GM19193 (cell line): ENCODE data around the gene PRPF19.

Experiments used
- POLR2A ChIP-seq: IDR thresholded peaks from 4 replicates; pipeline ENCODE4 v1.6.1; 2011; ENCODE audit not compliant: insufficient read depth, insufficient read length; ENCODE audit errors: extremely low read depth

PRPF19 gene

DNA sequence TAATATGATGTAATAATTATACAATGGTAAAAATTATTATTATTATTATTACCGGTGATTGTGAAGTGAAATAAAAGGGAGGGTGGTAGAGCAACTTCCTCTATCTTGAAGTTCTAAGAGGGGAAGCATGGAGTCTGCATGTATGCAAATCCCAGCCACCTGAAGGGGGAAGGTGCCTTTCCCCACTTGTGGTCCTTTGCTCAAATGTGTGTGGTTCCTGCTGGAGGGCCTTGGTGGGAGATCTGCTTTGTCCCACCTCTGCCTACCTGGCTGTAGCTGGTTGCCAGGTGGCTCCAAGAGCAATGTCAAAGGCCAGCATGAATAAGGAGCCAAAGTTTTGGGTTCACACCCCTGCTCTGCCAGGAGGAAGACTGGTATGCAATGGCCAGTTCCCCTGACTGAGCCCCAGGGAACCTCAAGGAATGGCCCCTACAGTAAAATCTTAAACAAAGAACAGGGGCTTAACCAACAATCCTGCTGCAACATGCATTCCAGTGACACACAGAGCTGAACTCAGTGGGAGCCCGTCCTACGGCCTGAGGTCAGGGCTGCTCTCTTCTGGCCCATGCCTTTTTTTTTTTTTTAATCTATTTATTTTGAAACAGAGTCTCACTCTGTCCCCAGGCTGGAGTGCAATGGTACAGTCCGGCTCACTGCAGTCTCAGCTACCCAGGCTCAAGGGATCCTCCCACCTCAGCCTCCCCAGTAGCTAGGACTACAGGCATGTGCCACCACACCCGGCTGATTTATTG lies 26.4 kb upstream of the PRPF19 start:
- TF ChIP-seq POLR2A: no peak

DNA sequence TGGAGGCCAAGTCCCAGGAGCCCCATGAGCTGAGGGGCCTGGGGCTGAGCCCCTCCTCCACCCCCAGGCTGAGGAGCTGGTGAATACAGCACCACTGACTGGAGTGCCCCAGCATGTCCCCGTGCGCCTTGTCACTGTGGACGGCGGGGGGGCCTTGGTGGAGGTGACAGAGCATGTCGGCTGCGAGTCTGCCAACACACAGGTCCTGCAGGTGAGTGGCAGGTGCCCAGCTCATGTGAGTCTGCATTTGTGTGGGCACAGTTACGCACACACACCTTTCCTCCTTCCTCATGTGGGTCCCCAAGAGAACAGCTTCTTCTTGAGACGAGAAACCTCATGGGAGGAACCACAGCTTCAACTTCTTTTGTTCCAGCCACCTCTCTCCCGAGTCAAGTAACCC lies 25.5 kb upstream of the PRPF19 start:
- TF ChIP-seq POLR2A: no peak

DNA sequence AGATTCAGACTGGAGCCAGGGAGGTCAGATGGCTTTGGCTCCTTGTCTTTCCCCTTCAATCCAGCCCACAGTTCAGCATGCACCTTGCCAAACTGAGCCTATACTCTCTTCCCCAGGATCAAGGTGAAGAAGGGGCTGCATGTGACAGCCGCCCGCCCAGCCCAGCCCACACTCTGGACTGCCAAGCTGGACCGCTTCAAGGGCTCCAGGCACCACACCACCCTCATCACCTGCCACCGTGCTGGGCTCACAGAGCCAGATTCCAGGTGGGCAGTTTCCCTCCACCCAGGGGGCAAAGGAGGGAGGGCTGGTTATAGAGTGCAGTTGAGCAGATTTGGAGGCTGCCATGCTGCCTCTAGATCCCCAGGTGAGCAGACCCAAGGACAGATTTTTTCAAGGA lies 24.0 kb upstream of the PRPF19 start:
- no peak for TF ChIP-seq POLR2A

DNA sequence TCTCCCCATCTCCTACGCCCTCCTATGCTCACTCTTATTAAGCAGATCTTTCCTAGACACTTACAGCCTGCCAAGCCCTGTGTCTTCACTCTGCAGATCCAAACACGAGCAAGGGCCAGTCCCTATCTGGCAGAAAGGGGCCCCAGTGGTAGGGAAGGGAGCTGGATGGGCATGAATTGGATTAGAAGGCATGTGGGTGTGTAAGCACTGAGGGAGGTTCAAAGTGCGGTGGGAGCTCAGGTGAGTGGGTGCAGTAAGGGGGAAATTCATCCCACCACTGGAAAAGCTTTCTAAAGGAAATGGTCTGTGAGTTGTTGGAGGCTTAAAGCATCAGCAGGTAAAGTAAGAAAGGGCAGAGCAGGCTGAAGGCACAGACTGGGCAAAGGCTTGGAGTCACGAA lies 23.4 kb upstream of the PRPF19 start:
- no peak for TF ChIP-seq POLR2A

DNA sequence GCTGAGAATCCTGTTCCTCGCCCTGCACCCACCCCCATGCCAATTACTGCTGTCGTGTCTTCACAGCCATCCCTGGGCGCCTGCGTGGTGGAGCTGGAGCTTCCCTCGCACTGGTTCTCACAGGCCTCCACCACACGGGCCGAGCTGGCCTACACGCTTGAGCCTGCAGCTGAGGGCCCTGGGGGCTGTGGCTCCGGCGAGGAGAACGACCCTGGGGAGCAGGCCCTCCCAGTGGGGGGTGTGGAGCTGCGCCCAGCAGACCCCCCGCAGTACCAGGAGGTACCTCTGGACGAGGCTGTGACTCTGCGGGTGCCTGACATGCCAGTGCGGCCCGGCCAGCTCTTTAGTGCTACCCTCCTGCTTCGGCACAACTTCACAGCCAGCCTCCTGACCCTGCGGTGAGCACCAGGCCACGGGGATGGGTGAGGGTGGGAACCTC lies 22.2 kb upstream of the PRPF19 start:
- no peak for TF ChIP-seq POLR2A

DNA sequence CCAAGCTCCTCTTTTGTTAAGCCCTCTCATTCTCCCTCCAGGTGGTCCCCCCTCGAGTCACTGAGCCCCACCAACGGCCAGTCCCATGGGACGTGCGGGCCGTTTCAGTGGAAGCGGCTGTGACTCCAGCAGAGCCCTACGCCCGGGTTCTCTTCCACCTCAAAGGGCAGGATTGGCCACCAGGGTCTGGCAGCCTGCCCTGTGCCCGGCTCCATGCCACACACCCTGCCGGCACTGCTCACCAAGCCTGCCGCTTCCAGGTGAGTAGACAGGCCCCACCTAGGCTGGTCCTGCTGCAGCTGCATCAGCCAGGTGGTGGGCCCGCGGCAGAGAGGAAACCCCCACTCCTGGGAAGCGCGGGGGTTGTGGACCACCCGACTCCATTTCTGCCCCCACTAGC lies 21.2 kb upstream of the PRPF19 start:
- TF ChIP-seq POLR2A: no peak

DNA sequence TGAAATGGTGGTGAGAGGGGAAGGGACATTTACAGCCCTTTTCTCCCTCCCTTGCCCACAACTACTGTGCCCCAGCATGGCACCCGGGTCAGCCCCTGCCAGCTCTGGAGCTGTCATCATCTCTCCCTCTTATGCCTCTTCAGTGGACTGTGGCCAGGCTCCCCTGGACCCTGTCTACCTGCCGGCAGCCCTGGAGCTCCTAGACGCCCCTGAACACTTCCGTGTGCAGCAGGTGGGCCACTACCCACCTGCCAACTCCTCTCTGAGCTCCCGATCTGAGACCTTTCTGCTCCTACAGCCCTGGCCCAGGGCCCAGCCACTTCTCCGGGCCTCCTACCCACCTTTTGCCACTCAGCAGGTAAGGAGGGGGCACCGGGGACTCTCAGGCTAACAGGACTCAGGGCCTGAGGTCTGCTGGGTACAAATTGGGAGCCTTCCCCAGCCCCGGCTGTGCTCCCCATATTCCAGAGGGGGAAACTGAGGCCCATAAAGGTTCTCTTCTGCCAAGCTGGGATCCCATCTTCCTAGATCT lies 20.7 kb upstream of the PRPF19 start:
- TF ChIP-seq POLR2A: no peak

DNA sequence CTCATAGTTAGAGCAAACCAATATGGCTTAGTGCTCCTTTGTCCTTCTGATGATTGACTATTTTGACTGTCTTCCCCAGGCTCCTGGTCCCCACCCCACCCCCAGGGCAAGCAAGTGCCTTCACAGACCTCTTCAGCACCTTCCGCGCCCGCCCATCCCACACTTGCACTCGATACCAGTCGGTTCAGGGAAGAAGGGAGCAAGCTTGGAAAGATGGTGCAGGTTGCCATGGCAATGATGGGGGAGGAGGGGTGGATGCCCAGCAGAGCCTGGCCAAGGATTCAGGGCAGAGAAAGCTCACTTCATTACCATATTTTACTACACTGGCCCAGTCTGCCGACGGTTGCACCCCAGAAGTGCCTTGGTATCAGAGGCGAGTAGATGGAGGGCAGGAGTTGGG lies 20.1 kb upstream of the PRPF19 start:
- TF ChIP-seq POLR2A: no peak

DNA sequence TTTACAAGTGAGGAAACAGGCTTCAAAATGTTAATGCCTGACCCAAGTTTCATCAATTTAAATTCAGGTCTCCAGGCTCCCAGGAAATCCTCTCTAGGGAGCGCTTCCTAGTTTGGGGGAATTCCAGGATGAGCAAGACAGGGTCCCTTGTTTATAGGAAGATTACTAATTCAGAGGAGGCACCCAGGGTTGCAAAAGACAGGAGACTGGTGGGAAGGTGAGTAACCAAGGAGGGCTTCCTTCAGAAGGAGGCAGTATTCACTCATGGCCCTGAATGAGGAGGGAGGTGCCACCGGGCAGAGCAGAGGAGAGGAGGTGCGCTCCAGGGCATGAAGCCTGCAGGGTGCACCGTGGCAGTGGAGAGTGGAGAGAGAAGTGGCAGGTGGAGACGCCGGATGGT lies 19.5 kb upstream of the PRPF19 start:
- no peak for TF ChIP-seq POLR2A

DNA sequence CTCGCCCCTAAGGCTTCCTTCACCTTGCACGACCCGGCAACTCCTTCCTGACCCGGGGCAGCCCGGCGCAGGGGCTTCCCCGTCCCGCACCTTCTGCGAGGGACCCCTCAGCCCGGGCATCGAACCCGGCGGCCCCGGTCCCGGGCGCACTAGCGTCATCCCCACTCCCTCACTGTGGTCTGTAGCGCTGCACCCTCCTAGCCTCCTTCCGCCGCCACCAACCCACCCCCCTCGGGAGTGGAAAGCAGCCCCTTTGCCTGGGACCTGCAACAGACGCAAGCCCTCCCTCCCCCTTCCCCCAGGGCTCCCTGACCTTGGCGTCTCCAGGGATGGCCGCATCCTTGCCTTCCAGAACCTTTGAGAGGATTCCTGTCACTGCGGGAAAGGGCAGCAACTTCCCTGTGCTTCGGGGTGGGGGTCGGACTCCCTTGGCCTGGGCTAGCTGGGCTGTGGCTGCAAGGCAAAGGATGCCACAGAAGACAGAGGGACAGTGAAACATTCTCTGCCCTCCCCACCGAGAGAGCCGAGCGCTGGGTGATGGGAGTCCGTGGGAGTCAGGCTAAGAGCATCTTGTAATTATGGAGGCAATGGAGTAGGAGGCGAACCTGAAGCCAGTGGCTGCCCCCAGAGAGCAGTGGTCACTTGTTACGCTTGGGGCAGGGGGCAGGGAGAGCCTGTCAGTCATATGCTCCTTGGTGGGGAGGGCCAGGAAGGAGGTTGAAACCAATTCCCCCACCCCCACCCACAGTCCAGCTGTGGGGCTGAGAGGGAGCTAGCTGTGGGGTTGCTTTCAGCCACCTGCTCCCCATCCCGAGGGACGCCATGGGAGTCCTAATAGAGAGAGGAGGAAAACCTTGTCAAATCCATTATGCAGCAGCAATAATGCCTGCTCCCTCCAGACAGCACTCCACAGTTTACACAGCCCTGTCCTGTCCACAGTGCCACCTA lies 18.8 kb upstream of the PRPF19 start:
- no peak for TF ChIP-seq POLR2A

DNA sequence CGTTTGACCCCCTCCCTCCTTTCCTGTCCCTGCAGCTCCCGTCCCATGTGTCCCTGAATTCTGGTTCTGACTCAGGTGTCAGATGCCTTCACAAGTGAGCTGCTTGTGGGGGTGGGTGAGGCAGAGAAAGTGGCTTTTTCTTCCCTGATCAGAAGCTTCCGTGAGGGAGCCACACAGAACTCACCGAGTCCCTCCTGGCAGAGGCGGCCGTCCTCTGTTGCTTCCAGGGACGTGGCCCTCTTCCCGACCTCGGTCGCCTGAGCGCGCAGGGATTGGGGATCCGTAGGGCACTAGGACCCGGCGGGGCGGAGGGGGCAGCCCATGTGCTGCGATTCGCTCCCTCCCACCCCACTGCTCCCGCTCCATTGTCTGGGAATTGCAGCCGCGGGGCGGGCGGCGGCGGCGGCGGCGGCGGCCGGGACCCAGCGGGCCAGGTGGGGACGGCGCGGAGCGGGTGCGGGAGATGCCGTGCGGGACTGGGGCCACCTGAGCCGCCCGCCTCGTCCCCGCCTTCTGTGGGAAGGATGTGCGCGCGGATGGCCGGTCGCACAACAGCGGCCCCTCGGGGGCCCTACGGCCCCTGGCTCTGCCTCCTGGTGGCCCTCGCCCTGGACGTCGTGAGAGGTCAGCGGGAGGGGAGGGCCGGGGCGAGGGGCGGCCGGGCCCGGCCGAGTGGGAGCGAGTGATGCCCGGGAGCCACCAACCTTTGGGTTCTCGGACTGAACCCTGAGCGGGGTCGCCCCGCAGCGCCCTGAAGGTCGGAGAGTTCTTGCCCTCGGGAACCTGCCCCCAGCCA lies 17.9 kb upstream of the PRPF19 start, which contains the start of gene TMEM132A:
TMEM132A (plus strand) TSS at position 351 of the 796 bp plus-strand sequence; CDS start at position 525, 174 bp downstream.
- no peak for TF ChIP-seq POLR2A

DNA sequence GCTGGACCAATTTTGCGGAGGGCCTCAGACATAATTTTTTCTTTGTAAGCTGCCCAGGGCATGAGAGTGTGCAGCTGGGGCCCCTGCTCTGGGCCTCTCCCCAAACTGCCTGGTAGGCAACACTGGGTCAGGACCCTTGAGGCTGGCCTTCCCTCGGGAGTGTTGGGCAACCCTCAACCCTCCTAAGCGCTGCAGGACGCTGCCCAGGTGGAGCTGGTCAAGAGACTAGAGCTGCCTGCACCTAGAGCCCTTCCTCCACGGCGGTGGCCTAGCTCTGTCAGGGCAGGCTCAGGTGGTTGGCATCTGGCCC lies 17.4 kb upstream of the PRPF19 start:
- peak; percentile 32 for TF ChIP-seq POLR2A

DNA sequence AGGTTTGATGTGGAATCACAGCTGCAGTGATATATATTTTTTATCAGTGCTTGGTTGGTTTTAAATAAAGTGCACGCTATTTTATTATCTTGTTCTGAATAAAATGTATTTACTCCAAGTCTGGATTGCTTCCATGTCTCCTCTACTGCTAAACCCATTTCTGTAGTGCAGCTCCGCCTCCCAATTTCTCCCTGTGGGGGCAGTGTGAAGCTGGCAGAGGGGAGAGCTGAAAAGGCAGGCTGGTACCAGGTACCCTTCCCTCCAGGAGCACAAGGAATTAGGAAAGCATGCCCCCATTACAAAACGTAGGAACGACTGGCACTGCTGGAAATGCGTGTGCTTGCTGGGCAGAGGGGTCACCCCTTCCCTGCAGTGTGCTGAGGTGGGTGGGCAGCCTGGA lies 16.9 kb upstream of the PRPF19 start:
- no peak for TF ChIP-seq POLR2A

DNA sequence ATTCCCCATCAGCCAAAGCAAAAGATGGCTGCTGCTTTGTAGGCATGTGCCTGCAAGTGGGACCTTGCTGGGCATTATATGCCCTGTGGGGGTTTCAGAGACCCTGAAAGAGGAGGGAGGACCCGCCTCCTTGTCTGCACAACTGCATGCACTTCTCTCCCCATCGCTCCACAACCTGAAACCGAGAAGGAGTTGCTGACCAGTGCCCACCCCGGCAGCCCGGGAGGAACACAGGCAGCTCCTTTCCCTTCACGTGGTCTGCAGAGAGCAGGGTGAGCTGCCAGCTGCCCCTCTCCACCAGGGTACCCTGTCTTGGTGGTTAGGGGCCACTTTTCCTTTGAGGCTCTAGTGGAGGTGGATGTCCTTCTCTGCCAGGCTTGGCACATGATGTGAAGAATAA lies 16.5 kb upstream of the PRPF19 start:
- TF ChIP-seq POLR2A: no peak

DNA sequence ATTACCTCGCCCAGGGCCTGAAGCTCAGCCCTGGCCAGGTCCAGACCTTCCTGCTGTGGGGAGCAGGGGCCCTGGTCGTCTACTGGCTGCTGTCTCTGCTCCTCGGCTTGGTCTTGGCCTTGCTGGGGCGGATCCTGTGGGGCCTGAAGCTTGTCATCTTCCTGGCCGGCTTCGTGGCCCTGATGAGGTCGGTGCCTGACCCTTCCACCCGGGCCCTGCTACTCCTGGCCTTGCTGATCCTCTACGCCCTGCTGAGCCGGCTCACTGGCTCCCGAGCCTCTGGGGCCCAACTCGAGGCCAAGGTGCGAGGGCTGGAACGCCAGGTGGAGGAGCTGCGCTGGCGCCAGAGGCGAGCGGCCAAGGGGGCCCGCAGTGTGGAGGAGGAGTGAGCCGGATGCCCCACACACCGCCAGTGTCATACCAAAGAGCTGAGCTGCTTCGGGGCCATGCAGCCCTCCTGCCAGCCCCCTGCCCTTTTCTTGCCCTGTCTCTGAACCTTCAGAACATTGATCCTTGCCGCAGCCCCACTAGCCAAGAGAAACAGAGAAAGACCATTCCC lies 15.5 kb upstream of the PRPF19 start:
- TF ChIP-seq POLR2A: no peak

DNA sequence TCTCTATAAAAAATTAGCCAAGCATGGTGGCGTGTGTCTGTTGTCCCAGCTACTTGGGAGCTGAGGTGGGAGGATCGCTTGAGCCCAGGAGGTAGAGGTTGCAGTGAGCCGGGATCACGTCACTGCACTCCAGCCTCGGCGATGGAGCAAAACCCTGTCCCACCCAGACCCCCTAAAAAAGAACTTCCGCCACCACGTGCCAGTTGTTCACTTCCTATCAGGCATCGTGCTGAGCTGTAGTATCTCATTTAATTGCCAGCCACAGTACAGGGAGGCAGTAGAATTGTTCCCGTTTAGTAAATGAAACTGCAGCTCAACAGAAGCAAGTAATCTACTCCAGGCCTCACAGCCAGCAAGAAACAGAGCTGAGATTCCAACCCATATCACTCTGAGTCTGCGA lies 14.9 kb upstream of the PRPF19 start:
- no peak for TF ChIP-seq POLR2A

DNA sequence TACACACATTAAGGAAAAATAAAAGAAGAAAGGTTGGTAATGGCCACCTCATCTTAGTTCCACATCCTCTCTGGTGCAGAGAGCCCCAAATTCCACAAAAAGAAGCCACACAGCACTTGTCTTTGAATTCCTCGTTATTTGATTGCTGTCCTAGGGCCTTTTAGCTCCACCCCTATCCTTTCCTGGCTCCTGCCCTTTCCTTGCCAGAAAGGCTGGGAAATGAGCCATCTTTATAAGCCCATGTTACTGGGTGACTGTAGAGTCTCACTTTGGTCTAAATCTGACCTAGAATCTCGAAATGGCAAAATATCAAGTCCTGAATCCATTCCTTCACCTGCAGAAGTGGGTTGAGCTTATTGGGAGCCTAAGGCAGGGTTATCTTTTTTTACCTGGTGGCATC lies 13.6 kb upstream of the PRPF19 start:
- TF ChIP-seq POLR2A: no peak
